AG08395 (cell line): ENCODE results near the gene MIER1.
"Not testable (repeated sequence)": the region's sequence is repeated elsewhere in the genome, so short reads cannot be mapped to it uniquely, and the experiment has no call there.

Experiments used
- DNase-seq: peaks from one replicate; pipeline ENCODE4 v3.0.0; 2012; ENCODE audit warnings: mixed read lengths, low spot score

The MIER1 gene

GRCh38 chr1:66924756-66925557 is at the start of gene MIER1, which contains the start of gene DNAI4:
MIER1 (plus strand) TSS chr1:66924990; CDS start chr1:66925029, 39 bp downstream.
DNAI4 (minus strand) TSS chr1:66924856; CDS start chr1:66924831, 25 bp downstream.
- peak; percentile 98 for DNase-seq

GRCh38 chr1:66876664-66877063 is 48.1 kb upstream of the MIER1 start:
- DNase-seq = no peak

- DNase-seq = no peak
These were observed 35.8 kb upstream of the MIER1 start for GRCh38 chr1:66889030-66889429.

GRCh38 chr1:66890621-66891020 is 34.2 kb upstream of the MIER1 start:
- no peak for DNase-seq

- DNase-seq = no peak
These were observed 31.1 kb upstream of the MIER1 start for GRCh38 chr1:66893712-66894111.

- not testable (repeated sequence) for DNase-seq
These were observed 9.6 kb upstream of the MIER1 start for GRCh38 chr1:66915203-66915602.

- DNase-seq = no peak
These were observed 8.5 kb upstream of the MIER1 start for GRCh38 chr1:66916320-66916719.

- no peak for DNase-seq
These were observed 7.3 kb upstream of the MIER1 start for GRCh38 chr1:66917476-66917875.

GRCh38 chr1:66919063-66919462 is 5.7 kb upstream of the MIER1 start:
- no peak for DNase-seq

GRCh38 chr1:66919828-66920227 is 5.0 kb upstream of the MIER1 start:
- no peak for DNase-seq

GRCh38 chr1:66920543-66920942 is 4.2 kb upstream of the MIER1 start:
- no peak for DNase-seq

GRCh38 chr1:66925558-66925910 is 744 bp downstream of the MIER1 start:
- no peak for DNase-seq

- DNase-seq = no peak
These were observed 1.2 kb downstream of the MIER1 start for GRCh38 chr1:66925944-66926343.

GRCh38 chr1:66927528-66927927 is 2.7 kb downstream of the MIER1 start:
- DNase-seq = no peak

GRCh38 chr1:66929146-66929688 is 4.4 kb downstream of the MIER1 start:
- no peak for DNase-seq

- no peak for DNase-seq
These were observed 4.9 kb downstream of the MIER1 start for GRCh38 chr1:66929691-66929998.

GRCh38 chr1:66929999-66930822 is 5.4 kb downstream of the MIER1 start:
- peak; percentile 89 for DNase-seq

- no peak for DNase-seq
These were observed 6.0 kb downstream of the MIER1 start for GRCh38 chr1:66930823-66931174.

- no peak for DNase-seq
These were observed 6.8 kb downstream of the MIER1 start for GRCh38 chr1:66931590-66931989.

- DNase-seq = no peak
These were observed 7.5 kb downstream of the MIER1 start for GRCh38 chr1:66932291-66932690.

- no peak for DNase-seq
These were observed 9.3 kb downstream of the MIER1 start for GRCh38 chr1:66933887-66934700.

- no peak for DNase-seq
These were observed 12.9 kb downstream of the MIER1 start for GRCh38 chr1:66937529-66938234.
